OCI-LY7 (cell line): ENCODE measurements around the gene PRKAA1. TPM values are rescaled to one million over a fixed set of nuclear protein-coding genes. Genes with fewer than 3 reads are reported as not detected.
"Not testable (repeated sequence)": the region's sequence is repeated elsewhere in the genome, so short reads cannot be mapped to it uniquely, and the experiment has no call there.

Source experiments
- BruUV-seq: library from RNA; stranded (reverse); fragments of 400-500 nt; replicated peaks from 2 replicates; lab custom pipeline; 2021; lab: Mats Ljungman, UMichigan
- CTCF ChIA-PET: fragments of 300-600 bp; sonication (Branson Sonifier 250); formaldehyde crosslinking; loops from one replicate; lab custom pipeline; 2022; ENCODE audit warnings: antibody characterized with exemption; ENCODE audit not compliant: unreplicated experiment; lab: Charles Lee
- POLR2A ChIA-PET: fragments of 300-600 bp; sonication (Branson Sonifier 250); formaldehyde crosslinking; loops from one replicate; lab custom pipeline; 2022; ENCODE audit warnings: antibody characterized with exemption; lab: Charles Lee
- DNase-seq: peaks from one replicate; pipeline ENCODE4 v3.0.0-alpha.2; 2015; ENCODE audit warnings: low spot score
- H2AFZ ChIP-seq: fragments of 200-600 bp; sonication (generic), shearing (Covaris generic); 2 replicates; pipeline ENCODE4 v1.6.1; 2014; ENCODE audit warnings: mild to moderate bottlenecking, antibody characterized with exemption, low read length, moderate library complexity
- H3K27ac ChIP-seq: fragments of 200-600 bp; sonication (generic); 2 replicates; pipeline ENCODE4 v1.5.1; 2014; ENCODE audit warnings: mixed run types, low read depth, mild to moderate bottlenecking, moderate library complexity, low read length, inconsistent platforms; ENCODE audit not compliant: poor library complexity, severe bottlenecking
- H3K36me3 ChIP-seq: fragments of 200-600 bp; sonication (generic); 2 replicates; pipeline ENCODE4 v1.6.1; 2014; ENCODE audit warnings: mild to moderate bottlenecking, antibody characterized with exemption, low read length, moderate library complexity, mixed read lengths; ENCODE audit not compliant: insufficient read depth
- H3K4me1 ChIP-seq: fragments of 200-600 bp; sonication (generic); 2 replicates; pipeline ENCODE4 v1.5.1; 2014; ENCODE audit warnings: mild to moderate bottlenecking, low read length; ENCODE audit not compliant: insufficient read depth, poor library complexity, severe bottlenecking
- H3K4me2 ChIP-seq: fragments of 200-600 bp; sonication (generic); 2 replicates; pipeline ENCODE4 v1.6.1; 2014; ENCODE audit warnings: mild to moderate bottlenecking, low read length
- H3K4me3 ChIP-seq: fragments of 200-600 bp; sonication (generic); 2 replicates; pipeline ENCODE4 v1.5.1; 2014; ENCODE audit warnings: mild to moderate bottlenecking, low read depth, low read length; ENCODE audit not compliant: poor library complexity, severe bottlenecking
- H3K79me2 ChIP-seq: fragments of 200-600 bp; sonication (generic); 2 replicates; pipeline ENCODE4 v1.6.1; 2016; ENCODE audit warnings: low read depth, mild to moderate bottlenecking, low read length, moderate library complexity, mixed read lengths; ENCODE audit not compliant: insufficient read depth
- H3K9me2 ChIP-seq: fragments of 200-600 bp; sonication (generic); 2 replicates; pipeline ENCODE4 v1.6.1; 2016; ENCODE audit warnings: mild to moderate bottlenecking, low read length, mixed read lengths; ENCODE audit not compliant: insufficient read depth
- H3K9me3 ChIP-seq: fragments of 200-600 bp; sonication (generic); 2 replicates; pipeline ENCODE4 v1.6.1; 2014; ENCODE audit warnings: mild to moderate bottlenecking, mixed run types, low read length, mixed read lengths
- H4K20me1 ChIP-seq: fragments of 200-600 bp; sonication (generic); 2 replicates; pipeline ENCODE4 v1.6.1; 2014; ENCODE audit warnings: mild to moderate bottlenecking, antibody characterized with exemption, low read length, moderate library complexity, mixed read lengths; ENCODE audit not compliant: insufficient read depth
- EZH2phosphoT487 ChIP-seq: fragments of 200-600 bp; sonication (generic); IDR thresholded peaks from 2 replicates; pipeline ENCODE4 v1.6.1; 2018; ENCODE audit warnings: low read depth, borderline replicate concordance, mild to moderate bottlenecking, mixed run types, antibody characterized with exemption, low read length, moderate library complexity, mixed read lengths
- intact Hi-C: fragments of 100-400 bp; cut with micrococcal nuclease; formaldehyde crosslinking; loops from one replicate; pipeline ENCODE4 v1.10.0; 2022; ENCODE audit not compliant: unreplicated experiment
- total RNA-seq, 2 experiments: library from RNA; depleted of rRNA in 1 of 2; stranded (reverse); fragments of >200 nt in 1 of 2; shearing (Covaris generic) in 1 of 2; gene quantifications; 2 replicates each; pipeline ENCODE4 v1.2.3, GENCODE V29; 2014 to 2022
- TF ChIP-seq, protein P1 (sequence below): fragments of 200-600 bp; sonication (generic); conservative IDR thresholded peaks from 2 replicates; pipeline ENCODE4 v1.5.1; 2014; ENCODE audit warnings: mild to moderate bottlenecking, antibody characterized with exemption, low read length, moderate library complexity, mixed read lengths

Gene PRKAA1
- total RNA-seq, 2 experiments from 2014 or later = 30.0 to 47.5 TPM

DNA sequence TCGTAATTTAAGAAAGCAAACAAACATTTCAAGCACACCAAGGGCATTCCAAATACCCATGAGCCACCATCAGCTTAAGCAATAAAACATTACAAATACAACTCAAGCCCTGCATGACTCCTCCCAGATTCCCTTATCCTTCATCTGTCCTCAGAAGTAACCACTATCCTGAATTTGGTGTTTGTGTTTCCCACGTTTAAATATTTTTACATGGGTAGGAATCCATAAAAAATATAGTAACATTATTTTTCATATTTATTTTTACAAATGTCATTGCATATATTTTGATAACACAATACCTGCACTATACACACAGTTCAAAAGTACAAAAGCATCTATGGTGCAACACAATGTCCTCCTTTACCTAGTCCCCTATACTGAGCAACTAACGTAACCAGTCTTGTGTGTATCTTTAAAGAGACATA lies 6.4 kb downstream of the PRKAA1 start:
- H3K27ac ChIP-seq = no peak overlapping the region
- CTCF ChIA-PET = no interaction called here
- peaks cover 100% of the 10 kb centered on the region for H3K79me2 ChIP-seq
- H3K4me2 ChIP-seq = no peak overlapping the region
- intact Hi-C loops = no loop called here
- peaks cover 5% of the 10 kb centered on the region for H3K4me1 ChIP-seq
- no TSS peak for BruUV-seq
- H3K36me3 ChIP-seq = peaks cover 45% of the 10 kb centered on the region
- H3K9me3 ChIP-seq = peaks cover 14% of the 10 kb centered on the region
- no peaks in the 10 kb centered on the region for H3K9me2 ChIP-seq
- H4K20me1 ChIP-seq = peaks cover 25% of the 10 kb centered on the region
- TF ChIP-seq EZH2phosphoT487 = no peak
- TF ChIP-seq, protein P1, sequence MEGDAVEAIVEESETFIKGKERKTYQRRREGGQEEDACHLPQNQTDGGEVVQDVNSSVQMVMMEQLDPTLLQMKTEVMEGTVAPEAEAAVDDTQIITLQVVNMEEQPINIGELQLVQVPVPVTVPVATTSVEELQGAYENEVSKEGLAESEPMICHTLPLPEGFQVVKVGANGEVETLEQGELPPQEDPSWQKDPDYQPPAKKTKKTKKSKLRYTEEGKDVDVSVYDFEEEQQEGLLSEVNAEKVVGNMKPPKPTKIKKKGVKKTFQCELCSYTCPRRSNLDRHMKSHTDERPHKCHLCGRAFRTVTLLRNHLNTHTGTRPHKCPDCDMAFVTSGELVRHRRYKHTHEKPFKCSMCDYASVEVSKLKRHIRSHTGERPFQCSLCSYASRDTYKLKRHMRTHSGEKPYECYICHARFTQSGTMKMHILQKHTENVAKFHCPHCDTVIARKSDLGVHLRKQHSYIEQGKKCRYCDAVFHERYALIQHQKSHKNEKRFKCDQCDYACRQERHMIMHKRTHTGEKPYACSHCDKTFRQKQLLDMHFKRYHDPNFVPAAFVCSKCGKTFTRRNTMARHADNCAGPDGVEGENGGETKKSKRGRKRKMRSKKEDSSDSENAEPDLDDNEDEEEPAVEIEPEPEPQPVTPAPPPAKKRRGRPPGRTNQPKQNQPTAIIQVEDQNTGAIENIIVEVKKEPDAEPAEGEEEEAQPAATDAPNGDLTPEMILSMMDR = no peak
- no peak overlapping the region for H3K4me3 ChIP-seq
- POLR2A ChIA-PET = interaction anchor here (0.6 to 1.8 kb wide), 4 partner anchors 11 to 52 kb away, joined by 3 to 6 read pairs (median 4); no protein-coding TSS in a partner anchor
- DNase-seq = no peak
- no peak overlapping the region for H2AFZ ChIP-seq

DNA sequence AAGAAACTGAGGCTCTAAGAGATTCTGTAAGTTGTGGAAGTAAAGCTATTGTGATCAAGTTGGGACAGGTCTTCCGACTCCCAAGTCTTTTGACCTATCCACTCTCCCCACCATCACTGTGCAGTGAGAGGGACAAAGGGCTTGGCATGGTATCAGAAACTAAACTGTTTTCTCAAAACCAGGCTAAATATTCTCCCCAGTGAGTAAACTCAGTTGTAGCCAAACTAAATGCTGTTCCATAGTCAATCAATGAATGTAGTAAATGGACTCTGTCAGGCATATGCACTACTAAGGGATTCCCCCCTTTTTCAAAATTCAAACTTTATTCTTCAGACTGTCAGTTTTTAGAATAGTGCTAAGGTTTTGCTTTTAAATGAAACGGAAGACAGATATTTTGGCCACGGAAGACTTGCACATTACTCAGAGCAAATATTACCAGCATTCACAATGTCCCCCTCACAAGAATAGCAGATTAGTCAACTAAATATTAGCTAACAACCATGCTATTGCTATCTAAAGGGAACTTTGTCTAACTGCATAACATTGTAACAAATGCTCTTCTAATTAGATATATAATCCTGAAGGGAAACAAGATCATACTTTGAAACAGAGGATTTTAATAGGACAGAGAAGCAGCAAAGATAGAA lies 7.1 kb downstream of the PRKAA1 start:
- no peak for DNase-seq
- Histone ChIP-seq H3K4me1 (no peaks in the 10 kb centered on the region), H3K9me3 (peaks cover 15% of the 10 kb centered on the region), H4K20me1 (peaks cover 19% of the 10 kb centered on the region), H3K36me3 (peaks cover 52% of the 10 kb centered on the region), H3K4me2 (no peak overlapping the region), H3K27ac (no peak overlapping the region), H3K9me2 (no peaks in the 10 kb centered on the region), H2AFZ (no peak overlapping the region), H3K79me2 (peaks cover 100% of the 10 kb centered on the region), H3K4me3 (no peak overlapping the region)
- BruUV-seq = no TSS peak
- intact Hi-C loops = no loop called here
- ChIA-PET CTCF (no interaction called here), POLR2A (interaction anchor here (1.0 to 1.8 kb wide), 3 partner anchors 11 to 51 kb away, joined by 3 to 4 read pairs (median 3); no protein-coding TSS in a partner anchor)
- TF ChIP-seq, protein P1 = no peak
- no peak for TF ChIP-seq EZH2phosphoT487

DNA sequence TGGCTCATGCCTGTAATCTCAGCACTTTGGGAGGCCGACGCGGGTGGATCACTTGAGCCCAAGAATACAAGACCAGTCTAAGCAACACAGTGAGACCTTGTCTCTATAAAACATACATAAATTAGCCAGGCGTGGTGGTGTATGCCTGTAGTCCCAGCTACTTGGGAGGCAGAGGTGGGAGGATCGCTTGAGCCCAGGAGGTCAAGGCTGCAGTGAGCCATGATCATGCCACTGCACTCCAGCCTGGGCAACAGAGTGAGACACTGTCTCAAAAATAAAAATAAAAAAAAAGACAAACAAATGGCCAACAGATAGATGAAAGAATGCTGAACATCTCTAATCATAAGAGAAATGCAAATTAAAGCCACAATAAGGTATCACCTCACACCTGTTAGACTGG lies 9.2 kb downstream of the PRKAA1 start:
- BruUV-seq, H2AFZ ChIP-seq, H3K9me2 ChIP-seq, H3K4me1 ChIP-seq, H3K4me3 ChIP-seq, H3K27ac ChIP-seq, DNase-seq, intact Hi-C loops, H3K4me2 ChIP-seq, CTCF ChIA-PET: not testable (repeated sequence)
- Histone ChIP-seq H3K79me2 (peaks cover 99% of the 10 kb centered on the region), H4K20me1 (peaks cover 13% of the 10 kb centered on the region; the same call in 1 of the 2 replicates), H3K36me3 (peaks cover 47% of the 10 kb centered on the region), H3K9me3 (peaks cover 15% of the 10 kb centered on the region)
- POLR2A ChIA-PET = interaction anchor here (1.0 kb wide), 1 partner anchor 8 kb away, joined by 3 read pairs; no protein-coding TSS in a partner anchor
